HT-29 (cell line): ENCODE results near the gene ZNF318. TPM values are rescaled to one million over a fixed set of nuclear protein-coding genes. Genes with fewer than 3 reads are reported as not detected.
"Not testable (repeated sequence)": the region's sequence is repeated elsewhere in the genome, so short reads cannot be mapped to it uniquely, and the experiment has no call there.

Experiments used
- DNase-seq: peaks from one replicate; pipeline ENCODE4 v3.0.0-alpha.2; 2015; ENCODE audit warnings: low spot score
- total RNA-seq: library from RNA; depleted of rRNA; stranded (reverse); fragments of >200 nt; shearing (Covaris generic); gene quantifications from 2 replicates; pipeline ENCODE4 v1.2.3, GENCODE V29; 2014

ZNF318 gene
- total RNA-seq, 1 experiment from 2014 or later, result 4.6 TPM

DNA sequence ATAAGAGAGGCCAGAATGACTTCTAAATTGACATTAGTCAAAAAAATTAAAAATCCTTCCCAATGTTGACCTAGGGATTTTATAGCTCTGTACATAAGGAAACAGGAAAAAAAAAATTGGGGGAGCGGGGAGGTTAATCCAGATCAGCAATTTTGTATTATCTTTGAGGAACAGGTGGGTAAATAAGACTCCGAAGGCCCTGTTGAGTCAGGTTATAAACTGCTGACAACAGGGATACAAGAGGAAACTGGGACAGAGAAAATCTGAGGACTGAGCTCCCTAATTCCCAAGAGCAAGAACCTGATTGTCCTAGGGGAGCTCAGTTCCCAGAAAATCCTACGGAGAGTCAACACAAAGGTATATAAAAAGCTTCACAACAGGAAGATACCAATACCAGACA is 34.0 kb downstream of the ZNF318 start:
- peak; percentile 20 for DNase-seq

- DNase-seq, result peak; percentile 82
These were observed 34.9 kb downstream of the ZNF318 start for GRCh38 chr6:43334466-43335095.

- DNase-seq, result no peak
These were observed 37.6 kb downstream of the ZNF318 start for GRCh38 chr6:43331891-43332290.

DNA sequence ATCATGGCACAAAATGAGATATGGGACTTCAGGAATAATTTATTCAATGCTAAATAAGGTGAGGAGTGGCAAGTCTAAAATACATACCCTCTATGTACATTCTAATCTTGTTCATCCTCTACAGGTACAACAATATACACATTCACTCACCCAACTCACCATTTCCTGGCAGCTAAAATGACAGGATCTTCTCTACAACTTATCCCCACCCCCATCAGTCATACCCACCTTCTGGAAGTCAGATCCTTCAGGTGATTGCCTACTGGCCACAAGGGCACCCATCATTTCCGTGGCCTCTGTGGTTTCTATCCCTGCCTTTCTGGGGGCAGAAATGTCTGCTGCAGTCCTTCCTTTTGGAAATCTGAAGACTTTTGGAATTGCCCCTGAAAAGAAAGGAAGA is 38.0 kb downstream of the ZNF318 start:
- peak; percentile 15 for DNase-seq

DNA sequence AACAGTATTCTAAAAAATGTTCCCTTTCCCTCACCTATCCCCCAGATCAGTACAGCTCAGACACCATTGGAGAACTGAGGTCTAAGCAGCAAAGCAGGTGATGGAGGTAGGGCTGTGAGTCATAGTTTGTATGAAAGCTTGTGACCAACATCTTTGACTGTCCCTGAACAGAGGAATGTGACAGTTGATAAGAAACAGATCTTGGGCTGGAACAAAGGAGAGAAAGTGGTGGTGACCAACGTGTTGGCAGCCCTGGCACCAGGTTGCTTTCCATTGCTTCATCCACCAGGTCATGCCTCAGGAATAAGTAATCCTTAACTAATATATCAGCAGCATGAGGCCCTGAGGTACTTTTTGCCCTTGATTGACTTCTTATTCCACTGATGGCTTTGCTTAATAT is 40.9 kb downstream of the ZNF318 start:
- peak; percentile 44 for DNase-seq

DNA sequence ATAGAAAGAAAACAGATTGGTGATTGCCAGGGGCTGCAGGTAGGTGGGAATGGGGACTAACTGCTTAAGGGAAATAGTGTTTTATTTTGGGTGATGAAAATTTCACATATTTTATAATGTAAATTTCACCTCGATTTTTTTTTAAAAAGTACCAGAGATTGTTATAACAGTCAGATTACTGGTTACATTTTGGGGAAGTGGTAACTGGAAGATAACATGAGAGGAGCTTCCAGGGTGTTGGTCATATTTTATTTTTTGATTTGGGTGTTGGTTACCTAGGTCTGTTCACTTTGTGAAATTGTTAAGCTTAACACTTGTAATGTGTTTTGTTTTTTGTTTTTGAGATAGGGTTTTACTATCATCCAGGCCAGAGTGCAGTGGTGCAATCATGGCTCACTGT is 43.6 kb downstream of the ZNF318 start:
- DNase-seq, result no peak

DNA sequence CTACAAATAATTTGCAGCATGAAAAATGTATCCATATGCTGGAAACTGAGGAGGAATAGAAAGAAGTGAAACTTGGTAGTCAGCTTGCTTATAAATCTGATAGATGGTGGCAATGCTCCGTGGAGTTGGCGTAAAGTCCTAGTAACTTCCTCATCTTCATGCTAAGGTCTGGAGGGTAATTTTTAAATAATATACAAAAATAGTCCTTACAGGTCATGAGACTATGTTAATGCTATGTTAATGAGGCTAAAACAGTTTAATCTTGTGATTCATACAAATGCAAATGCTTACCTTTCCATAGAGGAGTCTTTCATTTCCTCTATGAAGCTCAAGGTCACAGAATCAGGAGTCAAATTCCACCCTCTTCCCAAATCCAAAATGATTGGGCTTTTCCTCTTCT is 51.4 kb downstream of the ZNF318 start:
- DNase-seq, result no peak

DNA sequence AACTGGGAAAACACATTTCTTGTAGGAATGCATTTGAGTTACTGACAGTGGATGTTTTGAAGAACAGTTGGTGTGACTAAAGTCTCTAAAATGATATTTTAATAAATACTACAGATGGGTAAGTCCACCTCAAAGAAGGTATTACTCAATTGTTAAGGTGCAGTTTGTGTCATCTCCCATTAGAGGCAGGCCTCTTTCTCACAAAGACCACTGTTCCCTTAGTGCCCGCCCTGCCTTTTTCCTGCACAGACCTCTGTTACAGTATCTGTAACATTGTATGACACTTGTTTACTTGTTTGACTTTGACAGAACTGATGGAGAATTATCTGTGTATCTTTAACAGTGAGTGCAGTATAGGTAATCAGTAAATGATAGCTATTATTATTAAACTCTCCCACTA is 55.6 kb downstream of the ZNF318 start:
- DNase-seq, result no peak

DNA sequence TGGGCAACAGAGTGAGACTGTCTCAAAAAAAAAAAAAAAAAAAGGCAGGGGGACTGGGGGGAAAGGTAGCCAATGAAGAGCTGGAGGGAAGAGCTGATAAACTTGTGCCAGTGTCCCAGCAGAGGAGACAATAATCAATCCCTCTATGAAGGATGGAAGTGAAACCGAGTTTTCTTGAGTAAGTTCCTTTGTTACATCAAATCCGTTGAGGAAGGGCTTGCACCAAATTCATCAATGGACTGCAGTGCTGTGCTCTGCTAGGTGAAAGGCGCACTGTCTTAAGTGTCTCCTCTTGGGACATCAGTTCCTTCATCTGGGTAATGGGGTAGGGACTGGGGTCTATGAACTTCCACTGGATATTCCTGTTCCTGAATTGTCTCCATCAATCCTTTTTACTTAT is 57.8 kb downstream of the ZNF318 start:
- DNase-seq, result no peak

- DNase-seq, result no peak
These were observed 58.8 kb downstream of the ZNF318 start for GRCh38 chr6:43310624-43311023.

- DNase-seq, result no peak
These were observed 59.3 kb downstream of the ZNF318 start for GRCh38 chr6:43310134-43310533.

DNA sequence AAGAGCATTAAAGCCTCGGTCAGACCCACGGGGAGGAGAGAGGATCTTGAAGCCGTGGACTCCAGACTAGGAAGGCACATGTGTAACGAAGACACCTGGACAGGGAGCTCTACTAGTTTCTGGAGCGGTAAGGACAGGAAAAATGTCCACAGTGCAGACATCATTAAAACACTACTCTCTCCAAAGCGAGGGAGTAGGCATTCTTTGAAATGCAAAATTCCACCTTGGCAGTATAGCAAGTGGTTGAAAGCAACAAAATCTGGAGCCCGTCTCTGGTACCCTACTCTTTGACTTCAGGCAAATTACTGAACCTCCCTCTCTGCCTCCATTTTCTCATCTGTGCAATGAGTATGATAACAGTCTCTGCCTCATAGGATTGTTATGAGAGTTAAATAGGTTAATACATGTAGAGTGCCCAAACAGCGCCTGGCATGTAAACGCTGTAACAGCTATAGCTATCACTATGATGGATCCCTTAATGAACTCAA is 60.4 kb downstream of the ZNF318 start:
- DNase-seq, result no peak

DNA sequence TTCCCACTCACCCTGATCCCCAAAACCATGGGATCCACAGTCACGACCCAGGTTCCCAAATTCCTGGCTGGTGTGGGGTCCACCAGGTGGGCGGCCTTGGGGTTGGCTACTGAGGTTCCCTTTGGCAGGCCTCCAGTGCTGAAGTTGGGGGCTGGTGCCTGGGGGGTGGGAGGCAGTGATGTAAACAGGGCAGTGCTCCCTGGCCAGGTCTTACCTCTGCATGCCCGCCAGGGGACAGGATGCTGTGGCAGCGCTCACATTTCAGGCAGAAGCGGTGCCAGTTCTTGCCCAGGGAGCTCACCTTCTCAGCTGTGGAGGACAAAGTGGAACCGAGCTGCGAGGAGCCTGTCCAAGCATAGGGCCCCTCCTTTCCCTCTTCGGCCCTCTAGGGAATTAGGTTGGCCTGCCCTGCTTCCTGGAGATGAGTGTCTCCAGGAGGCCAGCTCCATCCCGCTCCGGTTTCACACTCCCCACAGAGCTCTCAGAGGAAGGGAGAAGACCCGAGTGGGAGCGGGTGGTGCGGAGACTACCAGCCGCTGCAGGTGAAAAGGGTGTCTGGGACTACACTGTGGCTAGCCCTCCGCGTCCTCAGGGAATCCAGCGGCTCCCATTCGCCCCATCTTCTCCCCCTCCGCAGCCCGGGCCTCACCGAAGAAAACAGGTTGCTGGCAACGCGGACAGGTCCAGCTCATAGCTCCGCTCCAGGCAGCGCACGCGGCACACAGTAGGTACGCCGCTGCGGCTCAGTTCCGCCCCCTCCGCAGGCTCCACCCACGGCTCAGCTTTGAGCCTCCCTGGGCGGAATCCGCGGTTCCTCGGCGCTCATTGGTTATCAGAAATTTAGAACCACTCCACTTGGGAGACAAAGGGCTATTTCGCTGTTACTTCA is 61.1 kb downstream of the ZNF318 start, which contains the start of gene CRIP3:
CRIP3 (minus strand) TSS at position 726 of the 889 bp plus-strand sequence; CDS start at position 692, 34 bp downstream.
- DNase-seq, result no peak

GRCh38 chr6:43307451-43308100 is 61.9 kb downstream of the ZNF318 start:
- no peak for DNase-seq

DNA sequence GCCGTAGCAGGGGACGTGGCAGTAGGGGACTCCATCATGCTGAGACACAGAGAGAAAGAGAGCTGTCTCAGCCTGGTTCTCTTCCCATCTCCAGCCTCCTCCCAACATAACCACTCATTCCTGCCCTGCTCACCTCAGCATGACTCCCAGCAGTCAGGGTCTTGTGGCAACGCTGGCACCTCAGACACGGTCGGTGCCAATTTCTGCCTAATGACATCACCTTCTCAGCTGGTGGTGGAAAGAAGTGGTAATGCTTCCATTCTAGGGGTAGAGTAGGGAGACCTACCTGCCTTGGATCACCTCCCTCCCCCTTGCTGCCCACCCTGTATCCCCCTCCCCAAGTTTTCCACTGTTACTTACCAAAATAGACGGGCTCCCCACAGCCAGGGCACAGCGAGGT is 63.4 kb downstream of the ZNF318 start:
- no peak for DNase-seq

- DNase-seq, result no peak
These were observed 64.6 kb downstream of the ZNF318 start for GRCh38 chr6:43304882-43305281.

GRCh38 chr6:43304361-43304760 is 65.1 kb downstream of the ZNF318 start:
- no peak for DNase-seq

- DNase-seq, result no peak
These were observed 65.6 kb downstream of the ZNF318 start for GRCh38 chr6:43303751-43304331.

DNA sequence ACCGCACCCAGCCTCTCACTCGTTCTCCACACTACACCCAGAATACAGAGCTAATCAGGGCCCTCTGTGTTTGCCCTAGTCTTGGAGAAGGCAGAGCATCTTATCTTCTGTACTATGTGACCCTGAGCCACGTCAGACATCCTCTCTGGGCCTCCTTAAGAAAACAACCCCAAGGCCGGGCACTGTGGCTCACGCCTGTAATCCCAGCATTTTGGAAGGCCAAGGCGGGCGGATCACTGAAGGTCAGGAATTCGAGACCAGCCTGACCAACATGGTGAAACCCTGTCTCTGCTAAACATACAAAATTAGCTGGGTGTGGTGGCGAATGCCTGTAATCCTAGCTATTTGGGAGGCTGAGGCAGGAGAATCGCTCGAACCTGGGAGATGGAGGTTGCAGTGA is 66.4 kb downstream of the ZNF318 start:
- not testable (repeated sequence) for DNase-seq

DNA sequence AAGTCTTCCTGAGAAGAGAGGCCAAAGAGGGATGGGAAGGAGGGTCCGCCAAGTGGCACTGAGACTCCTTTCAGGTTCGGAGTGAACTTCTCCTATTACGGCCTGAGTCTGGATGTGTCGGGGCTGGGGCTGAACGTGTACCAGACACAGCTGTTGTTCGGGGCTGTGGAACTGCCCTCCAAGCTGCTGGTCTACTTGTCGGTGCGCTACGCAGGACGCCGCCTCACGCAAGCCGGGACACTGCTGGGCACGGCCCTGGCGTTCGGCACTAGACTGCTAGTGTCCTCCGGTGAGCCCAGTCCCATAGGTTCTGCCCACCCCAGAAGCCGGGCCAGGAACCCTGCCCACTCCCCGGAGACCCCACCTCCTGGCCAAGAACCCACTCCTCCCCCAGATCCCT is 67.3 kb downstream of the ZNF318 start:
- no peak for DNase-seq

DNA sequence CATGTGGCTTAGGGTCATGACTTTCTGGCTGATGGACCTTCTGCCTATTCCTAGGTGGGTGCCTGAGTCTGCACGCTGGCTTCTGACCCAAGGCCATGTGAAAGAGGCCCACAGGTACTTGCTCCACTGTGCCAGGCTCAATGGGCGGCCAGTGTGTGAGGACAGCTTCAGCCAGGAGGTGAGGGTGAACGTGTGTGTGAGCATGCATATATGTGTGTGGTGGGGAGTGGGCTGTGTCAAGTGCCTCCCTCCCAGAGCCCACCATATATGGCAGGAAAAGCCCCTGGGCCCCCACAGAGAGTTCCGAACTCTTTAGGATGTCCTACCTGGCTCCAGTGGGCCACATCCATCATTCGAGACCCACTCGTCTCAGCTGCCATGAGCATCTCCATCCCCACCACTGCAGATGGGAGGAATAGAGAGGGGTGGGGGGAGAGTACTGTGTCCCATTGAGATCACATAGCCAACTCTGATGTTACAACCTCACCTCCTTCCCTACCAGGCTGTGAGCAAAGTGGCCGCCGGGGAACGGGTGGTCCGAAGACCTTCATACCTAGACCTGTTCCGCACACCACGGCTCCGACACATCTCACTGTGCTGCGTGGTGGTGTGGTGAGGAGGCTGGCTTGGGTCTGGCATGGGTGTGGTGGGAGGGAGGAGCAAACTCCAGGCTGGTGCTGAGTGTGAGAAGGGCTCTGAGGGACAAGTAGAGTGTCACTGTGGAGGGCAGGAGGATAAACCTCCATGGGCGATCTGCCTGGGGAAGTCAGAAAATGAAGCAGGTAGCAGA is 68.2 kb downstream of the ZNF318 start:
- no peak for DNase-seq
